Panc1 (cell line): ENCODE measurements around the gene THSD7A. TPM values are rescaled to one million over a fixed set of nuclear protein-coding genes. Genes with fewer than 3 reads are reported as not detected.

ENCODE experiments used
- ATAC-seq: fragments of 200-7000 bp; cut with Tn5 transposase; 2 replicates; pipeline ENCODE4 v1.9.1; 2020; ENCODE audit warnings: mild to moderate bottlenecking, moderate library complexity
- BruUV-seq: library from RNA; stranded (reverse); fragments of 400-500 nt; replicated peaks from 2 replicates; lab custom pipeline; 2021; lab: Mats Ljungman, UMichigan
- CTCF ChIA-PET: fragments of 300-600 bp; sonication (Branson Sonifier 250); formaldehyde crosslinking; loops from one replicate; lab custom pipeline; 2022; ENCODE audit warnings: antibody characterized with exemption; lab: Charles Lee
- POLR2A ChIA-PET: fragments of 300-600 bp; sonication (Branson Sonifier 250); formaldehyde crosslinking; loops from one replicate; lab custom pipeline; 2022; ENCODE audit warnings: antibody characterized with exemption; lab: Charles Lee
- DNase-seq: peaks from one replicate; pipeline ENCODE4 v3.0.0-alpha.2; 2010; ENCODE audit warnings: low read depth, low spot score
- H3K27ac ChIP-seq: 2 replicates; pipeline ENCODE4 v1.5.1; 2011; ENCODE audit warnings: mild to moderate bottlenecking, low read length, inconsistent platforms
- H3K27me3 ChIP-seq: fragments of 200-500 bp; sonication (Bioruptor generic); 2 replicates; pipeline ENCODE4 v1.6.0; 2014; ENCODE audit warnings: low read length, inconsistent platforms; ENCODE audit not compliant: control insufficient read depth, insufficient read depth
- H3K36me3 ChIP-seq: fragments of 200-500 bp; sonication (Bioruptor generic); 2 replicates; pipeline ENCODE4 v1.5.1; 2014; ENCODE audit warnings: inconsistent platforms, mild to moderate bottlenecking, low read length, moderate library complexity; ENCODE audit not compliant: control insufficient read depth, insufficient read depth
- H3K4me1 ChIP-seq: 2 replicates; pipeline ENCODE4 v1.5.1; 2011; ENCODE audit warnings: inconsistent platforms, mild to moderate bottlenecking, low read length, moderate library complexity; ENCODE audit not compliant: control insufficient read depth, insufficient read depth
- H3K4me3 ChIP-seq, 2 experiments: 2 replicates each; pipeline ENCODE4 v1.5.1; 2011 to 2012; ENCODE audit warnings: low read depth in 2 of 2, low read length in 2 of 2, mild to moderate bottlenecking in 2 of 2, inconsistent platforms in 1 of 2, moderate library complexity in 1 of 2
- H3K9me3 ChIP-seq: fragments of 200-500 bp; sonication (Bioruptor generic); 2 replicates; pipeline ENCODE4 v1.5.1; 2014; ENCODE audit warnings: low read depth, mild to moderate bottlenecking, inconsistent platforms, low read length, moderate library complexity; ENCODE audit not compliant: control insufficient read depth, insufficient read depth
- CTCF ChIP-seq: fragments of 450-650 bp; IDR thresholded peaks from 2 replicates; pipeline ENCODE4 v1.5.1; 2017; ENCODE audit warnings: mild to moderate bottlenecking
- POLR2AphosphoS5 ChIP-seq: IDR thresholded peaks from 2 replicates; pipeline ENCODE4 v1.6.1; 2012; ENCODE audit warnings: mild to moderate bottlenecking, low read depth, low read length, moderate library complexity
- REST ChIP-seq, 2 experiments: IDR thresholded peaks; 2 replicates each; pipeline ENCODE4 v1.6.1; 2011 to 2012; ENCODE audit warnings: low read depth in 2 of 2, control low read depth in 1 of 2, low read length in 1 of 2, mild to moderate bottlenecking in 1 of 2, moderate library complexity in 1 of 2; ENCODE audit not compliant: insufficient read depth in 1 of 2
- SIN3A ChIP-seq: IDR thresholded peaks from 2 replicates; pipeline ENCODE4 v1.6.1; 2012; ENCODE audit warnings: low read depth, mild to moderate bottlenecking, low read length, moderate library complexity, borderline replicate concordance; ENCODE audit not compliant: insufficient read depth
- TCF7L2 ChIP-seq: IDR thresholded peaks from 2 replicates; pipeline ENCODE4 v1.6.1; 2011; ENCODE audit warnings: mild to moderate bottlenecking, low read depth, low read length, inconsistent platforms
- in situ Hi-C: cut with HindIII; loops from 2 replicates; pipeline ENCODE4 v1.10.0; 2016; ENCODE audit warnings: low sequenced_read_pairs, low pct_unique_long_range_greater_than_20kb
- intact Hi-C: fragments of 100-400 bp; cut with micrococcal nuclease; formaldehyde crosslinking; loops from one replicate; pipeline ENCODE4 v1.10.0; 2022; ENCODE audit not compliant: unreplicated experiment
- total RNA-seq: library from RNA; stranded (reverse); gene quantifications from one replicate; pipeline ENCODE4 v1.2.1, GENCODE V29; 2021; ENCODE audit not compliant: unreplicated experiment

The THSD7A gene
- total RNA-seq, 1 experiment from 2014 or later: 38.6 TPM

GRCh38 chr7:11747715-11748485 lies 84.1 kb downstream of the THSD7A start:
- DNase-seq: no peak
- no peak for ATAC-seq
- in situ Hi-C loops (no loop called here), intact Hi-C loops (no loop called here)
- Histone ChIP-seq H3K36me3 (no peaks in the 10 kb centered on the region; the same call in 1 of the 2 replicates), H3K4me3 (no peak overlapping the region), H3K27ac (peak overlapping the region; percentile 95), H3K9me3 (peaks cover 13% of the 10 kb centered on the region; the same call in 1 of the 2 replicates), H3K27me3 (no peaks in the 10 kb centered on the region), H3K4me1 (peaks cover 33% of the 10 kb centered on the region)
- BruUV-seq: no TSS peak
- ChIA-PET POLR2A (no interaction called here), CTCF (no interaction called here)
- TF ChIP-seq POLR2AphosphoS5 (no peak), TCF7L2 (no peak), SIN3A (no peak), CTCF (no peak), REST (IDR thresholded peaks at IDR 0.05; ENCODE audit: insufficient read depth in 1 of 2, low read depth in 2 of 2, low read length in 1 of 2) (no peak)

GRCh38 chr7:11746591-11746990 lies 85.4 kb downstream of the THSD7A start:
- H3K27ac ChIP-seq: peak overlapping the region; percentile 95; the same call in 1 of the 2 replicates
- no peaks in the 10 kb centered on the region; the same call in 1 of the 2 replicates for H3K36me3 ChIP-seq
- H3K27me3 ChIP-seq: no peaks in the 10 kb centered on the region
- ATAC-seq (no peak), DNase-seq (no peak)
- POLR2A ChIA-PET: no interaction called here
- peaks cover 35% of the 10 kb centered on the region for H3K4me1 ChIP-seq
- no peak overlapping the region for H3K4me3 ChIP-seq
- in situ Hi-C loops (no loop called here), intact Hi-C loops (no loop called here)
- peaks cover 13% of the 10 kb centered on the region; the same call in 1 of the 2 replicates for H3K9me3 ChIP-seq
- no TSS peak for BruUV-seq
- TF ChIP-seq TCF7L2: no peak
- CTCF ChIA-PET: no interaction called here

GRCh38 chr7:11743548-11743947 lies 88.5 kb downstream of the THSD7A start:
- ChIA-PET CTCF (no interaction called here), POLR2A (no interaction called here)
- TF ChIP-seq POLR2AphosphoS5 (no peak), TCF7L2 (no peak), REST (IDR thresholded peaks at IDR 0.05; ENCODE audit: insufficient read depth in 1 of 2, low read depth in 2 of 2, low read length in 1 of 2) (no peak), CTCF (no peak), SIN3A (no peak)
- Histone ChIP-seq H3K4me3 (no peak overlapping the region), H3K27me3 (no peaks in the 10 kb centered on the region), H3K4me1 (peaks cover 11% of the 10 kb centered on the region; the same call in 1 of the 2 replicates), H3K9me3 (peaks cover 13% of the 10 kb centered on the region; the same call in 1 of the 2 replicates), H3K36me3 (no peaks in the 10 kb centered on the region), H3K27ac (peak overlapping the region; percentile 85; the same call in 1 of the 2 replicates)
- in situ Hi-C loops (no loop called here), intact Hi-C loops (no loop called here)
- BruUV-seq: no TSS peak
- ATAC-seq (no peak), DNase-seq (no peak)
